Liver (tissue), 9 donors: ENCODE data around the gene LRFN5. TPM values are rescaled to one million over a fixed set of nuclear protein-coding genes. Genes with fewer than 3 reads are reported as not detected.
"Not testable (repeated sequence)": the region's sequence is repeated elsewhere in the genome, so short reads cannot be mapped to it uniquely, and the experiment has no call there.

ENCODE experiments used
- DNase-seq: peaks from one replicate; pipeline ENCODE4 v3.0.0-alpha.2; 2017; ENCODE audit warnings: low spot score
- H3K27ac ChIP-seq, 2 donors: one replicate each; pipeline ENCODE4 v1.7.0; 2013; ENCODE audit warnings: inconsistent platforms in 2 of 2, low read length in 2 of 2, control low read depth in 1 of 2, low read depth in 1 of 2, mild to moderate bottlenecking in 1 of 2
- H3K27me3 ChIP-seq, 4 donors: one replicate each; pipeline versions ENCODE4 v1.6.1 to v1.7.0; 2013; ENCODE audit warnings: low read length in 3 of 4, inconsistent platforms in 1 of 4, mild to moderate bottlenecking in 1 of 4, moderate library complexity in 1 of 4; ENCODE audit not compliant: control insufficient read depth in 4 of 4, insufficient read depth in 4 of 4
- H3K36me3 ChIP-seq, 4 donors: one replicate each; pipeline versions ENCODE4 v1.6.1 to v1.7.0; 2013; ENCODE audit warnings: low read length in 3 of 4, mild to moderate bottlenecking in 3 of 4, low read depth in 1 of 4, moderate library complexity in 1 of 4; ENCODE audit not compliant: control insufficient read depth in 4 of 4, insufficient read depth in 3 of 4
- H3K4me1 ChIP-seq, 4 donors: one replicate each; pipeline versions ENCODE4 v1.6.1 to v1.7.0; 2013; ENCODE audit warnings: low read length in 3 of 4, mild to moderate bottlenecking in 3 of 4, moderate library complexity in 1 of 4; ENCODE audit not compliant: control insufficient read depth in 4 of 4, insufficient read depth in 4 of 4
- H3K4me3 ChIP-seq, 3 donors: one replicate each; pipeline versions ENCODE4 v1.6.1 to v1.7.0; 2013; ENCODE audit warnings: low read length in 3 of 3, control low read depth in 1 of 3, low read depth in 1 of 3, mild to moderate bottlenecking in 1 of 3
- H3K9ac ChIP-seq, 2 donors: one replicate each; pipeline ENCODE4 v1.7.0; 2013; ENCODE audit warnings: low read length in 2 of 2, mild to moderate bottlenecking in 2 of 2, moderate library complexity in 2 of 2, control low read depth in 1 of 2, low read depth in 1 of 2
- H3K9me3 ChIP-seq, 4 donors: one replicate each; pipeline versions ENCODE4 v1.6.1 to v1.7.0; 2013; ENCODE audit warnings: low read length in 3 of 4; ENCODE audit not compliant: control insufficient read depth in 4 of 4
- FOXA1 ChIP-seq: IDR thresholded peaks from 2 replicates; pipeline ENCODE4 v1.6.1; 2016; ENCODE audit warnings: antibody characterized with exemption
- FOXA2 ChIP-seq: IDR thresholded peaks from 2 replicates; pipeline ENCODE4 v1.6.1; 2016; ENCODE audit warnings: antibody characterized with exemption
- GABPA ChIP-seq, 2 donors: IDR thresholded peaks in 1 of 2; conservative IDR thresholded peaks in 1 of 2; 2 replicates each; pipeline ENCODE4 v1.6.1; 2016; ENCODE audit warnings: antibody characterized with exemption in 2 of 2, mild to moderate bottlenecking in 1 of 2, moderate library complexity in 1 of 2
- HNF4G ChIP-seq: IDR thresholded peaks from 2 replicates; pipeline ENCODE4 v1.6.1; 2016; ENCODE audit warnings: antibody characterized with exemption
- JUND ChIP-seq, 2 donors: IDR thresholded peaks; 2 replicates each; pipeline ENCODE4 v1.6.1; 2016; ENCODE audit warnings: antibody characterized with exemption in 2 of 2
- NR2F2 ChIP-seq: IDR thresholded peaks from 2 replicates; pipeline ENCODE4 v1.6.1; 2016; ENCODE audit warnings: antibody characterized with exemption
- RAD21 ChIP-seq, 2 donors: IDR thresholded peaks; 2 replicates each; pipeline ENCODE4 v1.6.1; 2016; ENCODE audit warnings: antibody characterized with exemption in 2 of 2, mild to moderate bottlenecking in 2 of 2
- SP1 ChIP-seq: IDR thresholded peaks from 2 replicates; pipeline ENCODE4 v1.6.1; 2018; ENCODE audit warnings: antibody characterized with exemption, mild to moderate bottlenecking
- TAF1 ChIP-seq: conservative IDR thresholded peaks from 2 replicates; pipeline ENCODE4 v1.6.1; 2016; ENCODE audit warnings: antibody characterized with exemption, mild to moderate bottlenecking
- YY1 ChIP-seq: IDR thresholded peaks from 2 replicates; pipeline ENCODE4 v1.6.1; 2016; ENCODE audit warnings: antibody characterized with exemption, mild to moderate bottlenecking
- WGBS: extraction: QIAGEN DNeasy Blood & Tissue Kit; methylation state at CpG from one replicate; pipeline ENCODE4 v1.1.7; 2013; 5-methylcytosine and 5-hydroxymethylcytosine counted together
- polyA plus RNA-seq, 2 donors: library from polyadenylated mRNA; stranded (reverse) in 1 of 2; unstranded in 1 of 2; fragments of 200-250 nt in 1 of 2; fragments of >200 nt in 1 of 2; fragmentation: Nextera tagmentation in 1 of 2; extraction: Ambion mirVana in 1 of 2; gene quantifications; one replicate each; pipeline versions ENCODE4 v1.2.1 to v1.2.3, GENCODE V29; 2013 to 2015
- total RNA-seq, 2 donors: library from RNA; depleted of rRNA; stranded (reverse); fragments of >200 nt; gene quantifications; one replicate each; pipeline ENCODE4 v1.2.3, GENCODE V29; 2014
- TF ChIP-seq, protein P1 (sequence below): fragments of 150-350 bp; IDR thresholded peaks from 2 replicates; pipeline ENCODE4 v1.5.1; 2017; ENCODE audit warnings: improper control_type of control experiment, low read depth, low read length; ENCODE audit not compliant: missing input control
- TF ChIP-seq, protein P2 (sequence below): IDR thresholded peaks from 2 replicates; pipeline ENCODE4 v1.6.1; 2016; ENCODE audit warnings: antibody characterized with exemption
- TF ChIP-seq, protein P3 (sequence below): IDR thresholded peaks from 2 replicates; pipeline ENCODE4 v1.6.1; 2016; ENCODE audit warnings: antibody characterized with exemption
- TF ChIP-seq, protein P4 (sequence below): IDR thresholded peaks from 2 replicates; pipeline ENCODE4 v1.6.1; 2016; ENCODE audit warnings: antibody characterized with exemption
- donor health status: healthy.
- donor health status: healthy.
- donor health status: healthy.
- donor health status: healthy.
- donor health status: healthy.

LRFN5 gene
- total RNA-seq (under 1 TPM; 0.08 to 0.23 TPM), polyA plus RNA-seq (under 1 TPM in 1 of 2 donors, not detected in 1; 0.07 TPM)

GRCh38 chr14:41606532-41607303 is at the start of gene LRFN5:
TSS of gene LRFN5 (plus strand) at chr14:41606876.
- Histone ChIP-seq H3K9ac (no peak within 1 kb of the TSS), H3K9me3 (no peaks in the 10 kb centered on the region), H3K4me3 (peak within 1 kb of the TSS in 2 of 3 donors; percentile 42 to 60), H3K4me1 (peaks cover 11 to 41% (median 34%) of the 10 kb centered on the region in 4 donors), H3K27ac (no peak within 1 kb of the TSS), H3K36me3 (no peaks in the 10 kb centered on the region), H3K27me3 (peaks cover 7 to 41% (median 18%) of the 10 kb centered on the region in 4 donors)
- no peak for TF ChIP-seq NR2F2
- TF ChIP-seq HNF4G: no peak
- TF ChIP-seq, protein P1, sequence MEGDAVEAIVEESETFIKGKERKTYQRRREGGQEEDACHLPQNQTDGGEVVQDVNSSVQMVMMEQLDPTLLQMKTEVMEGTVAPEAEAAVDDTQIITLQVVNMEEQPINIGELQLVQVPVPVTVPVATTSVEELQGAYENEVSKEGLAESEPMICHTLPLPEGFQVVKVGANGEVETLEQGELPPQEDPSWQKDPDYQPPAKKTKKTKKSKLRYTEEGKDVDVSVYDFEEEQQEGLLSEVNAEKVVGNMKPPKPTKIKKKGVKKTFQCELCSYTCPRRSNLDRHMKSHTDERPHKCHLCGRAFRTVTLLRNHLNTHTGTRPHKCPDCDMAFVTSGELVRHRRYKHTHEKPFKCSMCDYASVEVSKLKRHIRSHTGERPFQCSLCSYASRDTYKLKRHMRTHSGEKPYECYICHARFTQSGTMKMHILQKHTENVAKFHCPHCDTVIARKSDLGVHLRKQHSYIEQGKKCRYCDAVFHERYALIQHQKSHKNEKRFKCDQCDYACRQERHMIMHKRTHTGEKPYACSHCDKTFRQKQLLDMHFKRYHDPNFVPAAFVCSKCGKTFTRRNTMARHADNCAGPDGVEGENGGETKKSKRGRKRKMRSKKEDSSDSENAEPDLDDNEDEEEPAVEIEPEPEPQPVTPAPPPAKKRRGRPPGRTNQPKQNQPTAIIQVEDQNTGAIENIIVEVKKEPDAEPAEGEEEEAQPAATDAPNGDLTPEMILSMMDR: no peak
- TF ChIP-seq, protein P2, sequence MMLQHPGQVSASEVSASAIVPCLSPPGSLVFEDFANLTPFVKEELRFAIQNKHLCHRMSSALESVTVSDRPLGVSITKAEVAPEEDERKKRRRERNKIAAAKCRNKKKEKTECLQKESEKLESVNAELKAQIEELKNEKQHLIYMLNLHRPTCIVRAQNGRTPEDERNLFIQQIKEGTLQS: no peak
- no peak for TF ChIP-seq FOXA2
- no peak for TF ChIP-seq GABPA (IDR thresholded peaks at IDR 0.05 in 1 of 2, conservative IDR thresholded peaks at IDR 0.05 in 1 of 2)
- TF ChIP-seq, protein P3, sequence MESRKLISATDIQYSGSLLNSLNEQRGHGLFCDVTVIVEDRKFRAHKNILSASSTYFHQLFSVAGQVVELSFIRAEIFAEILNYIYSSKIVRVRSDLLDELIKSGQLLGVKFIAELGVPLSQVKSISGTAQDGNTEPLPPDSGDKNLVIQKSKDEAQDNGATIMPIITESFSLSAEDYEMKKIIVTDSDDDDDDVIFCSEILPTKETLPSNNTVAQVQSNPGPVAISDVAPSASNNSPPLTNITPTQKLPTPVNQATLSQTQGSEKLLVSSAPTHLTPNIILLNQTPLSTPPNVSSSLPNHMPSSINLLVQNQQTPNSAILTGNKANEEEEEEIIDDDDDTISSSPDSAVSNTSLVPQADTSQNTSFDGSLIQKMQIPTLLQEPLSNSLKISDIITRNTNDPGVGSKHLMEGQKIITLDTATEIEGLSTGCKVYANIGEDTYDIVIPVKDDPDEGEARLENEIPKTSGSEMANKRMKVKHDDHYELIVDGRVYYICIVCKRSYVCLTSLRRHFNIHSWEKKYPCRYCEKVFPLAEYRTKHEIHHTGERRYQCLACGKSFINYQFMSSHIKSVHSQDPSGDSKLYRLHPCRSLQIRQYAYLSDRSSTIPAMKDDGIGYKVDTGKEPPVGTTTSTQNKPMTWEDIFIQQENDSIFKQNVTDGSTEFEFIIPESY: no peak
- TF ChIP-seq SP1: no peak
- no peak for TF ChIP-seq RAD21 (IDR thresholded peaks at IDR 0.05)
- TF ChIP-seq YY1: no peak
- no peak for TF ChIP-seq TAF1
- 2% methylated on average over 76 of the region's 76 CpGs for WGBS
- DNase-seq: peak; percentile 33

- TF ChIP-seq JUND (IDR thresholded peaks at IDR 0.05) (no peak), RAD21 (IDR thresholded peaks at IDR 0.05) (no peak), TAF1 (no peak), FOXA1 (no peak), GABPA (IDR thresholded peaks at IDR 0.05 in 1 of 2, conservative IDR thresholded peaks at IDR 0.05 in 1 of 2) (no peak)
- TF ChIP-seq, protein P4, sequence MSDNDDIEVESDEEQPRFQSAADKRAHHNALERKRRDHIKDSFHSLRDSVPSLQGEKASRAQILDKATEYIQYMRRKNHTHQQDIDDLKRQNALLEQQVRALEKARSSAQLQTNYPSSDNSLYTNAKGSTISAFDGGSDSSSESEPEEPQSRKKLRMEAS: no peak
- TF ChIP-seq, protein P1: no peak
- H3K9ac ChIP-seq: no peak overlapping the region
- no peaks in the 10 kb centered on the region for H3K4me1 ChIP-seq
- H3K27me3 ChIP-seq: no peaks in the 10 kb centered on the region
- no peaks in the 10 kb centered on the region for H3K36me3 ChIP-seq
- H3K27ac ChIP-seq: no peak overlapping the region
- no peak overlapping the region for H3K4me3 ChIP-seq
- H3K9me3 ChIP-seq: peaks cover 0 to 1% (median 0%) of the 10 kb centered on the region in 4 donors
- DNase-seq: no peak
Observed at GRCh38 chr14:41558490-41558889, 48.2 kb upstream of the LRFN5 start.

- not testable (repeated sequence) for H3K9me3 ChIP-seq, H3K4me3 ChIP-seq, H3K9ac ChIP-seq, H3K36me3 ChIP-seq, H3K27me3 ChIP-seq, DNase-seq, H3K27ac ChIP-seq, H3K4me1 ChIP-seq
- WGBS: 95% methylated on average over 3 of the region's 3 CpGs
Observed at GRCh38 chr14:41566864-41567263, 39.8 kb upstream of the LRFN5 start.
